ENCODE measurements around the gene DNM3. TPM values are rescaled to one million over a fixed set of nuclear protein-coding genes. Genes with fewer than 3 reads are reported as not detected.
A peak's percentile ranks its signal among the peaks of the same experiment; 100 is the strongest.

Gene DNM3
- total and polyA plus RNA-seq, 4 donors, result 2.6 to 16.2 (median 5.1) TPM; not detected in 1

DNA sequence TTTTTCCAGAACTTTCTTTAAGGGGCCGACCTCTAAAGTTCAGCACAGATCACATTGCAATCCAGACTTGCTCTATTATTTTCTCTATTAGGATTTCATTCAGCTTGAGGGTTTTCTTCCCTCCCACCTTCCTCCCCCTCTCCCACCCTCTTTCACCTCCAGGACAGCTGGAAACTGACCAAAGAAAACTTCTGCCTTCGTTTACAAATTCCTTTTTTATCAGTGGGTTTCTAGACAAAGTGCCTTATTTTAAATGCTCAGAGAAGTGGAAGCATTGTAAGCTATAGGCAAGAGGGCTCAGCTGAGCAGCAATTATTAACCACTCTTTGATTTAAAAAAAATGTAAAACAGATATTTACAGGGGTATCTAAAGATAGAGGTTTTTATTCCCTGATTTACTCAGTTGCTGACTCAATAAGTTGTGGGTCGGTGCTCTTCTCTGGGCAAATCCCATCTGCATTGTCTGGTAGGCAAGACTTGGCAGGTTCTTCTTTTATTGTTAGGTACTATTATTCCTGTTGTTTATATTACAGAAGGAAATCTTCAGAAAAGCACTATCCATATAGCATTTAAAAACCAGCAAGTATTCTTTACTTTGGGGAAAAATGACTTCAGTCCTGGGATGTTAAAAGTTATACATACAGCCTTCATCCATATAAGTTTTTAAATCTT, 302.2 kb downstream of the DNM3 start:
- no peak for DNase-seq
- WGBS, 2 donors, result 1 to 4% methylated on average over 3 of the region's 3 CpGs

DNA sequence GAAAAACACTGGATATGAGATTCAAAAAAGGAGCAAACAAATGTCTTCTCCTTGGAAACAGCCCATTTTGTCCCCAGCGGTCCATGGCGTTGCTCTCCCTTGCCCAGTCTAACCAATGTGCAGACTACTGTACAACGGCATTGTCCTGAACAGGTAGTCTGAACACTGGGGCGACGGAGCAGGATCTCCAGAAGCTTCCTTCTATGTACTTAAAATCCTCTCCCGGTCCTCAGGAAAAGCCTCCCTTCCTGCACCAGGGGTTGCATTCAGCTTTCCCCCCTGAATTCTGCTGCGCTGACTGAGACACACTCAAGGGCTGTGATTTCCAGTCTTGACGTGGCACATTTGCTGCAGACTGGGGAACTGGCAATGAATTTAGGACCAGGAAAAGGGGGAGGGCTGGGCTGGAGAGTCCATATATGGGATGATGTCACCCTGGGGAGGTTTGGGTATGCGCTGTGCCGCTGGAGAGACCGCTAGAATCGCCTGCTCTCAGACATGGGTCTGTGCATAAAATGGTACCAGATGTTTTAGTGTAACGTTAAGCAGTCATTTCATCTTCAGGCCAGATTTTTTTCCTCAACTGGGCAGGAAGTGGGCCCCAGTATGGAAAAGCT, 303.3 kb downstream of the DNM3 start:
- intact Hi-C loops (cut with DNase I), result loop anchor here (1.0 to 10.0 kb wide), 6 partner anchors 36 to 254 kb away; no protein-coding TSS in a partner anchor
- peak; percentile 96 for ATAC-seq (ENCODE audit: low FRiP score)
- Histone ChIP-seq H3K36me3 (ENCODE audit: control insufficient read depth in 1 of 2, insufficient read depth in 2 of 2, low read length in 1 of 2) (no peaks in the 10 kb centered on the region), H3K27me3 (ENCODE audit: control insufficient read depth in 1 of 2, insufficient read depth in 2 of 2, low read length in 1 of 2) (no peaks in the 10 kb centered on the region), H3K9me3 (ENCODE audit: control insufficient read depth, low read length) (no peaks in the 10 kb centered on the region), H3K4me3 (ENCODE audit: low read length in 2 of 2) (peak overlapping the region; percentile 86 to 89), H3K4me1 (ENCODE audit: control insufficient read depth in 1 of 2, insufficient read depth in 2 of 2, low read length in 2 of 2) (no peaks in the 10 kb centered on the region), H3K27ac (ENCODE audit: low read depth in 1 of 2, low read length in 2 of 2) (peak overlapping the region; percentile 97)
- WGBS, 2 donors, result 5 to 6% methylated on average over 13 of the region's 13 CpGs
- peak; percentile 89 to 90 for DNase-seq

More for the DNA sequence above, 302.2 kb downstream of the DNM3 start:
- H3K4me1 ChIP-seq (ENCODE audit: control insufficient read depth in 1 of 2, insufficient read depth in 2 of 2, low read length in 2 of 2), result no peaks in the 10 kb centered on the region
- H3K9me3 ChIP-seq (ENCODE audit: control insufficient read depth, low read length), result no peaks in the 10 kb centered on the region
- H3K27me3 ChIP-seq (ENCODE audit: control insufficient read depth in 1 of 2, insufficient read depth in 2 of 2, low read length in 1 of 2), result no peaks in the 10 kb centered on the region
- H3K36me3 ChIP-seq (ENCODE audit: control insufficient read depth in 1 of 2, insufficient read depth in 2 of 2, low read length in 1 of 2), result no peaks in the 10 kb centered on the region
- ATAC-seq (ENCODE audit: low FRiP score), result no peak
- H3K27ac ChIP-seq (ENCODE audit: low read depth in 1 of 2, low read length in 2 of 2), result peak overlapping the region; percentile 71 to 95
- intact Hi-C loops (cut with DNase I), result loop anchor here (1.0 to 10.0 kb wide), 5 partner anchors 37 to 255 kb away; no protein-coding TSS in a partner anchor
- H3K4me3 ChIP-seq (ENCODE audit: low read length in 2 of 2), result peak overlapping the region; percentile 99 to 100

DNA sequence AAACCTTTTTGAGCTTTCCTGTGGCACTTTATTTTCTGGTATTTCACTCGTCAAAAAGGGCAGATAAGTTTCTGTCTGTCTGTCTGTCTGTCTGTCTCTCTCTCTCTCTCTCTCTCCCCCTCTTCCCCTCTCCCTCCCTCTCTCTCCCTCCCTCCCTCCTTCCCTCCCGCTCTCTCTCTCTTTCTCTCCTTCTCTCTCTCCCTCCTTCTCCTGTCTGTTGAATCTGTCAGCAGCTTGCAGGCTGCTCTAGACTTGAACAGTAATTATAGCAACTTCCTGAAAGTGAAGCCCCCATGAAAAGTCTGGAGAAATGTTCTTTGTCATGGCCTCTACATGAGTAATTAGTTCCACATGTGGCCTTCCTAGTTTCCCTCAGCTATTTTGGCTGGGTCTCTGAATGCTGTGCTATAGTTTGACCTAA, 303.9 kb downstream of the DNM3 start:
- no peak for DNase-seq
- intact Hi-C loops (cut with DNase I), result loop anchor here (2.0 to 10.0 kb wide), 5 partner anchors 36 to 254 kb away; no protein-coding TSS in a partner anchor
- Histone ChIP-seq H3K27me3 (ENCODE audit: control insufficient read depth in 1 of 2, insufficient read depth in 2 of 2, low read length in 1 of 2) (no peaks in the 10 kb centered on the region), H3K4me1 (ENCODE audit: control insufficient read depth in 1 of 2, insufficient read depth in 2 of 2, low read length in 2 of 2) (no peaks in the 10 kb centered on the region), H3K9me3 (ENCODE audit: control insufficient read depth, low read length) (no peaks in the 10 kb centered on the region), H3K4me3 (ENCODE audit: low read length in 2 of 2) (peak overlapping the region; percentile 28 to 63), H3K36me3 (ENCODE audit: control insufficient read depth in 1 of 2, insufficient read depth in 2 of 2, low read length in 1 of 2) (no peaks in the 10 kb centered on the region), H3K27ac (ENCODE audit: low read depth in 1 of 2, low read length in 2 of 2) (peak overlapping the region; percentile 97)
- peak; percentile 49 for ATAC-seq (ENCODE audit: low FRiP score)
- 4 to 9% methylated on average over 2 of the region's 2 CpGs for WGBS, 2 donors

DNA sequence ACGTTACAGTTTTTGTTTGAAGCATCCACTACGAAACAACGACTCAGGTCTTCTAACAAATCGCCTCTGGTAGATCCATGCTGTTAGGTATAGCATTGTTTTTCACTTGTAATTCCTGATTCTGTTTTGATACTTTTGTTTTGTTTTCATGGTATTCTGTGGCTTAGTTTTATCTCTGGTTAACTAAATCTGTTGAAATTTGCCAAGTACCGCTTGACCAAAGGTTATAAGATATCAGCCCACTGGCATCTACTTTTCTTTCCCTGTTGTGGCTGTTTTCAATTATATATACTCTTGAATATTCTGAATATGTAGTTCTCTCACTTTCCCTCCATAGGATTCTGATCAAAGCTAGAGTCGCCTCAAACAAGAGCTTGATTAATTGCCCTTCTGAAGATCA, 304.4 kb downstream of the DNM3 start:
- Histone ChIP-seq H3K27me3 (ENCODE audit: control insufficient read depth in 1 of 2, insufficient read depth in 2 of 2, low read length in 1 of 2) (no peaks in the 10 kb centered on the region), H3K9me3 (ENCODE audit: control insufficient read depth, low read length) (no peaks in the 10 kb centered on the region), H3K4me1 (ENCODE audit: control insufficient read depth in 1 of 2, insufficient read depth in 2 of 2, low read length in 2 of 2) (no peaks in the 10 kb centered on the region), H3K36me3 (ENCODE audit: control insufficient read depth in 1 of 2, insufficient read depth in 2 of 2, low read length in 1 of 2) (no peaks in the 10 kb centered on the region), H3K27ac (ENCODE audit: low read depth in 1 of 2, low read length in 2 of 2) (peak overlapping the region; percentile 97), H3K4me3 (ENCODE audit: low read length in 2 of 2) (no peak overlapping the region)
- WGBS, 2 donors, result 16 to 23% methylated on average over 6 of the region's 6 CpGs
- intact Hi-C loops (cut with DNase I), result loop anchor here (2.0 to 10.0 kb wide), 5 partner anchors 35 to 253 kb away; no protein-coding TSS in a partner anchor
- ATAC-seq (ENCODE audit: low FRiP score) (no peak), DNase-seq (no peak)

DNA sequence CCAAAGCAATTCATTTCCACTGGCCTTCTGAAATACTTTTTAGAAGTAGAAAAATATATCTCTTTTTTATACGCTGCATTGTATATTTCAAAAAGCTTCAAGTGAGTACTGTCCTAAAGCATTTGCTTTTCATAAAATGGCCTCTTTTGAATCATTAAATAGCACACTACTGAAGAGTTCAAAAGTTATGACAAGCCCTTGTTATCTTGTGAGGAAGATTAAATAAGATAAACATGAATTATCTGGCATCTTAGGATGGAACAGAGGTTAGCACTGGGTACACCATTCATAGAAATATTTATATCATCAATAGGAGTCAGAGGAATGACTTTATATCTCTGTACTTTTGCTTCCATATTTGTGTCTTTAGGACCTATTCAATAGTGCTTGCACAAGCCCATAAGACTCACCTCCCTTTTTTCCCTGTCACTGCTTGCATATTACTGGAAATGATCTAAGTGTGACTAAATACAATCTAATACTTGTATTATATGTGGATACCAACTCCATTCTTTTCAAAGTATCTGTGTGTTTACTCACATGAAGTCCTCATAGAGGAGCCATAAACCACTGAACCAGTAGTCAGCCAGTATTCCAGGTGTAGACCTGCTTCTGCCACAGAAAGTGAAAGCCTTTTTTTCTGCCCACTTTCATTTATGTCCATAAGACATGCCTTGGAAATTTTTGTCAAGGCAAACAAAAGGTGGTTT, 305.0 kb downstream of the DNM3 start:
- intact Hi-C loops (cut with DNase I), result loop anchor here (5.0 to 10.0 kb wide), 2 partner anchors 36 to 109 kb away; no protein-coding TSS in a partner anchor

DNA sequence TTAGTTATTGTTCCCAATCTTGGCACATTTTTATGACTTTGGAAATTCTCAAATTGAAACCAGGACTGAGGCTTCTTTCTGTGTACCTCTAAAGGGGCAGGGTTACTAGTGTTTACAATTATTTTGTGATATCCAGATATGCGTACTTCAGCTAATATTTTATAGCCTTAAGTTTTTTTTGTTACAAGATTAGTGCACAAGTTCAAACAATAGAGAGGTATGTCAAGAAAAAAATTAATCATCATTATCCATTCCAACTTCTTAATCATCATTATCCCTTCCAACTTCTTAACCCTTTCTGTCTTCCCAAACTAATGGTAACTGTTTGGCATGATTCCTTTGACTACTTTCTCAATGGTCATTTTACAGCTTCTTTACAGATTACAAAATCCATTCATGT, 306.2 kb downstream of the DNM3 start:
- WGBS, 2 donors, result 93 to 100% methylated on average over 1 of the region's 1 CpG
- no peak for DNase-seq
- Histone ChIP-seq H3K9me3 (ENCODE audit: control insufficient read depth, low read length) (no peaks in the 10 kb centered on the region), H3K4me3 (ENCODE audit: low read length in 2 of 2) (no peak overlapping the region), H3K27ac (ENCODE audit: low read depth in 1 of 2, low read length in 2 of 2) (no peak overlapping the region), H3K27me3 (ENCODE audit: control insufficient read depth in 1 of 2, insufficient read depth in 2 of 2, low read length in 1 of 2) (no peaks in the 10 kb centered on the region), H3K4me1 (ENCODE audit: control insufficient read depth in 1 of 2, insufficient read depth in 2 of 2, low read length in 2 of 2) (no peaks in the 10 kb centered on the region), H3K36me3 (ENCODE audit: control insufficient read depth in 1 of 2, insufficient read depth in 2 of 2, low read length in 1 of 2) (no peaks in the 10 kb centered on the region)
- ATAC-seq (ENCODE audit: low FRiP score), result no peak
- intact Hi-C loops (cut with DNase I), result loop anchor here (5.0 to 10.0 kb wide), 2 partner anchors 35 to 107 kb away; no protein-coding TSS in a partner anchor

More for the DNA sequence above, 305.0 kb downstream of the DNM3 start:
- 96 to 98% methylated on average over 1 of the region's 1 CpG for WGBS, 2 donors
- ATAC-seq (ENCODE audit: low FRiP score), result no peak
- DNase-seq, result no peak
- no peaks in the 10 kb centered on the region for H3K9me3 ChIP-seq (ENCODE audit: control insufficient read depth, low read length)
- H3K27me3 ChIP-seq (ENCODE audit: control insufficient read depth in 1 of 2, insufficient read depth in 2 of 2, low read length in 1 of 2), result no peaks in the 10 kb centered on the region
- no peak overlapping the region for H3K4me3 ChIP-seq (ENCODE audit: low read length in 2 of 2)
- H3K36me3 ChIP-seq (ENCODE audit: control insufficient read depth in 1 of 2, insufficient read depth in 2 of 2, low read length in 1 of 2), result no peaks in the 10 kb centered on the region
- no peaks in the 10 kb centered on the region for H3K4me1 ChIP-seq (ENCODE audit: control insufficient read depth in 1 of 2, insufficient read depth in 2 of 2, low read length in 2 of 2)
- H3K27ac ChIP-seq (ENCODE audit: low read depth in 1 of 2, low read length in 2 of 2), result peak overlapping the region in 1 of 2 donors; percentile 97

DNA sequence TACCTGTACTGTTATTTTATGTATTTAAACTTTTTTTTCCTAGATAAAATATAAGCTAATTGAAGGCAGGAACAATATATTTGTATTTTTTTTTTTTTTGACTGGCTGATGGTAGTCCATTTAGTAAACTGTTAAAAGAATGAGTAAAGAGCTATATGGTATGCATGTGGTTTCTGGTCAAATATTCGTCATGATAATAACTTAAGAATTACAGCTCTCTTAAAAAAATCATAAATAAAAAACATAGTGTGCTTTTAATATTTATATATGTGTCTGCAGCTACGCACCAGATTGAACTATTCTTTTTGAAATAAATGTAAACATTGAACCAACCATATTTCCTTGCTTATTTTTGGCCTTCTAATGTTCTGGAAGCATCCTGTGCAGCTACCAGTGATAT, 306.9 kb downstream of the DNM3 start:
- Histone ChIP-seq H3K9me3 (ENCODE audit: control insufficient read depth, low read length) (no peaks in the 10 kb centered on the region), H3K27me3 (ENCODE audit: control insufficient read depth in 1 of 2, insufficient read depth in 2 of 2, low read length in 1 of 2) (no peaks in the 10 kb centered on the region), H3K4me1 (ENCODE audit: control insufficient read depth in 1 of 2, insufficient read depth in 2 of 2, low read length in 2 of 2) (no peaks in the 10 kb centered on the region), H3K36me3 (ENCODE audit: control insufficient read depth in 1 of 2, insufficient read depth in 2 of 2, low read length in 1 of 2) (no peaks in the 10 kb centered on the region), H3K27ac (ENCODE audit: low read depth in 1 of 2, low read length in 2 of 2) (no peak overlapping the region), H3K4me3 (ENCODE audit: low read length in 2 of 2) (no peak overlapping the region)
- no peak for DNase-seq
- intact Hi-C loops (cut with DNase I), result loop anchor here (5.0 to 10.0 kb wide), 2 partner anchors 34 to 107 kb away; no protein-coding TSS in a partner anchor
- 92 to 94% methylated on average over 2 of the region's 2 CpGs for WGBS, 2 donors
- no peak for ATAC-seq (ENCODE audit: low FRiP score)

DNA sequence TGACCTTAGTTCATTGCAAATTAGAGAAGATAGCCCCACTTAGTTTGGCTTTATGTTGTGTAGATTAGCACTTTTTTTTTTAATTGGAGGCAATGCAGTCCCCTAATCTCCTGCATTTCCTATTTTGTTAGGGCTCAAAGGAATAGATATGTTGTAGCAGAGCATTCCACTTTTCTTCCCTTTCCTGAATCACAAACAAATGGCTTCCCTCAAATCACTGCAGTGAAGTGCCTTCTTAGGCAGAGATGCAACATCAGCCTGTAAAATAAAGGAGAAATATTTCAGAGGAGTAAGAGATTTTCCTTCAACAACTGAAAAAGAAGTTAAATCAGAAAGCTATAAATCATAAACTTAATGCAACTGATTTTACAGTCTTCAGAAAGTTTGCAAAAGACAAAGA, 307.4 kb downstream of the DNM3 start:
- Histone ChIP-seq H3K36me3 (ENCODE audit: control insufficient read depth in 1 of 2, insufficient read depth in 2 of 2, low read length in 1 of 2) (no peaks in the 10 kb centered on the region), H3K4me3 (ENCODE audit: low read length in 2 of 2) (no peak overlapping the region), H3K27ac (ENCODE audit: low read depth in 1 of 2, low read length in 2 of 2) (no peak overlapping the region), H3K4me1 (ENCODE audit: control insufficient read depth in 1 of 2, insufficient read depth in 2 of 2, low read length in 2 of 2) (no peaks in the 10 kb centered on the region), H3K27me3 (ENCODE audit: control insufficient read depth in 1 of 2, insufficient read depth in 2 of 2, low read length in 1 of 2) (no peaks in the 10 kb centered on the region), H3K9me3 (ENCODE audit: control insufficient read depth, low read length) (no peaks in the 10 kb centered on the region)
- intact Hi-C loops (cut with DNase I), result loop anchor here (5.0 to 10.0 kb wide), 2 partner anchors 34 to 106 kb away; no protein-coding TSS in a partner anchor
- ATAC-seq (ENCODE audit: low FRiP score), result no peak
- no peak for DNase-seq
